Tibial nerve (tissue), 4 donors: ENCODE results near the gene AQP12B. TPM values are rescaled to one million over a fixed set of nuclear protein-coding genes. Genes with fewer than 3 reads are reported as not detected.

Experiments used
- DNase-seq, 2 donors: peaks; one replicate each; pipeline ENCODE4 v3.0.0-alpha.2; 2019; ENCODE audit warnings: low spot score in 2 of 2
- H3K27ac ChIP-seq, 4 donors: fragments of 200-600 bp; sonication (generic) in 3 of 4; one replicate each; pipeline ENCODE4 v1.5.1; 2017 to 2019; ENCODE audit warnings: mild to moderate bottlenecking in 1 of 4
- H3K27me3 ChIP-seq, 2 donors: fragments of 200-600 bp; sonication (generic) in 1 of 2; one replicate each; pipeline versions ENCODE4 v1.5.1 to v1.6.0; 2017 to 2019
- H3K36me3 ChIP-seq, 3 donors: fragments of 200-600 bp; sonication (generic); one replicate each; pipeline ENCODE4 v1.5.1; 2018 to 2019
- H3K4me1 ChIP-seq, 4 donors: fragments of 200-600 bp; sonication (generic) in 3 of 4; one replicate each; pipeline ENCODE4 v1.5.1; 2017 to 2019
- H3K4me3 ChIP-seq, 4 donors: fragments of 200-600 bp; sonication (generic) in 3 of 4; one replicate each; pipeline ENCODE4 v1.5.1; 2017 to 2019; ENCODE audit warnings: mild to moderate bottlenecking in 1 of 4, moderate library complexity in 1 of 4
- H3K9me3 ChIP-seq, 4 donors: fragments of 200-600 bp; sonication (generic) in 3 of 4; one replicate each; pipeline ENCODE4 v1.5.1; 2017 to 2019
- EP300 ChIP-seq, 2 donors: sonication (generic); formaldehyde crosslinking; IDR thresholded peaks; one replicate each; pipeline ENCODE4 v1.6.1; 2017; ENCODE audit warnings: antibody characterized with exemption in 2 of 2, mild to moderate bottlenecking in 1 of 2
- POLR2A ChIP-seq, 2 donors: fragments of 450-650 bp; IDR thresholded peaks; one replicate each; pipeline ENCODE4 v1.6.1; 2017; ENCODE audit warnings: antibody characterized with exemption in 2 of 2, mild to moderate bottlenecking in 2 of 2, moderate library complexity in 2 of 2
- WGBS, 2 donors: methylation state at CpG; one replicate each; pipeline ENCODE4 v1.1.5; 2018; 5-methylcytosine and 5-hydroxymethylcytosine counted together
- total RNA-seq, 4 donors: library from RNA; depleted of rRNA; stranded (reverse); fragments of >200 nt; gene quantifications; one replicate each; pipeline ENCODE4 v1.1.0, GENCODE V29; 2016
- TF ChIP-seq, protein P1 (sequence below), 5 experiments: fragments of 200-600 bp in 3 of 5; fragments of 450-650 bp in 2 of 5; sonication (generic) in 3 of 5; IDR thresholded peaks; one replicate each; pipeline ENCODE4 v1.5.1; 2016 to 2019; ENCODE audit warnings: antibody characterized with exemption in 5 of 5, mild to moderate bottlenecking in 3 of 5, moderate library complexity in 2 of 5

The AQP12B gene
- total RNA-seq, 4 donors from 2014 or later = 0.22 TPM; not detected in 3

DNA sequence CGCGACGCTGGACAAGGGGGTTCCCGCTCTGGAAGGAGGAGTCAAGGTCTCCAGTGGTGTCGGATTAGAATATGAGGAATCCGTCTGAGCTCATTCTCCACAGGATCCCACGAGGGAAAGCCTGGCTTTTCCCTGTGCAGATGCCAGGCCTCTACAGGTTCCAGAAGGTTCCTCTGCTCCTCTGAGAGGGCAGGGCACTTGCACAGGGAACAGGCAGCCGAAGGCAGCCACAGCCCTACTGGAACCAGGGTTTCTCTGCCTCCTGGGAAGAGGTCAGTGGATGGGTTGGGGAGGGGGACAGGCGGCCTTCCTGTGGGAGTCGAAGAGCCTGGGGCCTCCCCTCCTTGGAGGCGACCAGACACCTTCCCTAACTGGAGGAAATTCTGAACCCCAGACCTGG is 7.3 kb upstream of the AQP12B start:
- H3K36me3 ChIP-seq = no peaks in the 10 kb centered on the region
- WGBS, 2 donors = 52 to 100% methylated on average over 1 to 5 of the region's 11 CpGs

DNA sequence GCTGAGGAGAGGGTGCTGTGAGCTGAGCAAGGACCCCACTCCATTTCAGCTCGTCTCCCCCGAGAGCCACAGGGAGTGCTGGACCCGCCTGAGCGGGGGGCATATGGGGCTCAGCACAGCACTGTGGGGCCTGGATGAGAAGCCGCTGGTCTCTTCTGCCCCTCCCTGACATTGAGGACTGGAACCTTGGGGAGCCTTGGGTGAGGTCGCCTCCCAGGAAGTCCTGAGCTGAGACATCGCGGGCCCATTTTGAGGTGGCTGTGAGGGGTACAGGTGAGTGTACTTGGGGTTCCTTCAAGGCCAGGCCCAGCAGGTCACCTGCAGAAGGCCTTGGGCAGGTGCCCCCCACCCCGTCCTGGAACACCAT is 5.9 kb upstream of the AQP12B start:
- no peaks in the 10 kb centered on the region for H3K36me3 ChIP-seq
- no peaks in the 10 kb centered on the region for H3K9me3 ChIP-seq
- 94 to 95% methylated on average over 7 to 9 of the region's 9 CpGs for WGBS, 2 donors
- TF ChIP-seq, protein P1, sequence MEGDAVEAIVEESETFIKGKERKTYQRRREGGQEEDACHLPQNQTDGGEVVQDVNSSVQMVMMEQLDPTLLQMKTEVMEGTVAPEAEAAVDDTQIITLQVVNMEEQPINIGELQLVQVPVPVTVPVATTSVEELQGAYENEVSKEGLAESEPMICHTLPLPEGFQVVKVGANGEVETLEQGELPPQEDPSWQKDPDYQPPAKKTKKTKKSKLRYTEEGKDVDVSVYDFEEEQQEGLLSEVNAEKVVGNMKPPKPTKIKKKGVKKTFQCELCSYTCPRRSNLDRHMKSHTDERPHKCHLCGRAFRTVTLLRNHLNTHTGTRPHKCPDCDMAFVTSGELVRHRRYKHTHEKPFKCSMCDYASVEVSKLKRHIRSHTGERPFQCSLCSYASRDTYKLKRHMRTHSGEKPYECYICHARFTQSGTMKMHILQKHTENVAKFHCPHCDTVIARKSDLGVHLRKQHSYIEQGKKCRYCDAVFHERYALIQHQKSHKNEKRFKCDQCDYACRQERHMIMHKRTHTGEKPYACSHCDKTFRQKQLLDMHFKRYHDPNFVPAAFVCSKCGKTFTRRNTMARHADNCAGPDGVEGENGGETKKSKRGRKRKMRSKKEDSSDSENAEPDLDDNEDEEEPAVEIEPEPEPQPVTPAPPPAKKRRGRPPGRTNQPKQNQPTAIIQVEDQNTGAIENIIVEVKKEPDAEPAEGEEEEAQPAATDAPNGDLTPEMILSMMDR (IDR thresholded peaks at IDR 0.05) = no peak
- TF ChIP-seq EP300 (IDR thresholded peaks at IDR 0.05) = no peak
- no peak for TF ChIP-seq POLR2A (IDR thresholded peaks at IDR 0.05)
- no peak overlapping the region for H3K4me3 ChIP-seq
- H3K27ac ChIP-seq = no peak overlapping the region
- peaks cover 0 to 5% of the 10 kb centered on the region in 2 donors for H3K27me3 ChIP-seq
- no peak for DNase-seq
- H3K4me1 ChIP-seq = no peaks in the 10 kb centered on the region

More for the DNA sequence above, 7.3 kb upstream of the AQP12B start:
- H3K4me1 ChIP-seq = no peaks in the 10 kb centered on the region
- no peak for DNase-seq
- no peaks in the 10 kb centered on the region for H3K9me3 ChIP-seq
- no peak overlapping the region for H3K27ac ChIP-seq
- H3K27me3 ChIP-seq = no peaks in the 10 kb centered on the region
- TF ChIP-seq POLR2A (IDR thresholded peaks at IDR 0.05) (no peak), EP300 (IDR thresholded peaks at IDR 0.05) (no peak)
- TF ChIP-seq, protein P1 (IDR thresholded peaks at IDR 0.05) = no peak
- H3K4me3 ChIP-seq = no peak overlapping the region

- DNase-seq = no peak
- peaks cover 0 to 5% of the 10 kb centered on the region in 2 donors for H3K27me3 ChIP-seq
- WGBS, 2 donors = 84 to 93% methylated on average over 11 of the region's 14 CpGs
- H3K9me3 ChIP-seq = no peaks in the 10 kb centered on the region
- TF ChIP-seq EP300 (IDR thresholded peaks at IDR 0.05) = no peak
- TF ChIP-seq, protein P1 (IDR thresholded peaks at IDR 0.05) = no peak
- TF ChIP-seq POLR2A (IDR thresholded peaks at IDR 0.05) = no peak
- no peaks in the 10 kb centered on the region for H3K4me1 ChIP-seq
- no peak overlapping the region for H3K27ac ChIP-seq
- H3K36me3 ChIP-seq = no peaks in the 10 kb centered on the region
- H3K4me3 ChIP-seq = no peak overlapping the region
These were observed 5.3 kb upstream of the AQP12B start for GRCh38 chr2:240687741-240688552.

DNA sequence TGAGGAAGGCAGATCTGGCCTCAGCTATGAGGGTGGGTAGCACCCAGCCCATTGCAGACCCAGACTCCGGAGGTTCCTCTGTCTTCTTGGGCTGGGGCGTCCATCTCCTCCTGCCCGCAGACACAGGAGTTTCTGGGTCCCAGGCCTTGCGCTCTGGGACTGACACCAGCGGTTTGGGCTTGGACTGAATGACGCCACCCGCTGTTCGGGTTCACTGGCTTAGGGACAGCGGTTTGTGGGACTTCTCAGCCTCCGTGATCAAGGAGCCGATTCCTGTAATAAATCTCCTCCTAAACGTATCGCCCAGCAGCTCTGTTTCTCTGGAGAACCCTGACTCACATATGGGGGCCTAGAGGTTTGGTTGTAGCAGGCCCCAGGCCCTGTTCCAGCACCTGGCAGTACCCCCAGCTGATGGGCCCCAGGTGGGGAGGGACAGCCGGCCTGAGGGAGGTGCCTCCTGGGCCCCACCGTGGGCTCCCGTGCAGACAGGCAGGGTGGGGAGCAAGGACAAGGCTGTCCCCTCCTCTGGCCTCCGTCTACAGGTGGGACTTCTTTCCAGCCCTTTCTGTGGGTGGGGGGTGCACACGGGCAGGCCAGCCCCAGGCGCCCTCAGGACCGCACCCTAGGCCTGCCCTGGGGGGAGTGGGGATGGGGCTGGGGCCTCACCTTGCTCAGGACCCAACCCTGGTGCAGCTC is 4.5 kb upstream of the AQP12B start:
- peaks cover 0 to 5% of the 10 kb centered on the region in 2 donors for H3K27me3 ChIP-seq
- no peak for DNase-seq
- TF ChIP-seq, protein P1 (IDR thresholded peaks at IDR 0.05) = no peak
- no peak for TF ChIP-seq POLR2A (IDR thresholded peaks at IDR 0.05)
- TF ChIP-seq EP300 (IDR thresholded peaks at IDR 0.05) = no peak
- H3K9me3 ChIP-seq = no peaks in the 10 kb centered on the region
- H3K27ac ChIP-seq = no peak overlapping the region
- no peaks in the 10 kb centered on the region for H3K36me3 ChIP-seq
- H3K4me3 ChIP-seq = no peak overlapping the region
- H3K4me1 ChIP-seq = no peaks in the 10 kb centered on the region
- WGBS, 2 donors = 82 to 83% methylated on average over 15 to 19 of the region's 20 CpGs

DNA sequence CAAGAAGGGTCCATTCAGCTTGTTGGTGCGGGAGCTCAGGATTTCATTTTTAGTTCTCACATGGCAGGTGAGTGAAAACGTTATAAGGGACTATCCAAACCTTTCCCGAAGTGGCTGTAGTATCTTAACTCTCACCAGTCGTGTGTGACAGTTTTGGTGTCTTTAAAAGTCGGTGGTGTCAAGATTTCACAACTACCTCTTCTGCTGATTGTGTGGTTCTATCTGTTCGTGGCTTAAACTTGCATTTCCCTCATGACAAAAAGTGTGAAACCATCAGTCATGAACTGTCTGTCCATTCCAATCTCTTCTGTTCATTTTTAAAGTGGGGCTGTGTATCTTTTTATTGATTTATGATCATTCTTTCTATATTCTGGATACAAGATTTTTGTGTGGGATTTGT is 3.8 kb upstream of the AQP12B start:
- H3K36me3 ChIP-seq = no peaks in the 10 kb centered on the region
- 72 to 76% methylated on average over 6 of the region's 6 CpGs for WGBS, 2 donors
- peaks cover 0 to 5% of the 10 kb centered on the region in 2 donors for H3K27me3 ChIP-seq
- no peak overlapping the region for H3K4me3 ChIP-seq
- H3K4me1 ChIP-seq = no peaks in the 10 kb centered on the region
- no peak for TF ChIP-seq POLR2A (IDR thresholded peaks at IDR 0.05)
- H3K9me3 ChIP-seq = no peaks in the 10 kb centered on the region
- H3K27ac ChIP-seq = no peak overlapping the region
- DNase-seq = no peak
